Measurements from ENCODE around the gene BOLA3. TPM values are rescaled to one million over a fixed set of nuclear protein-coding genes. Genes with fewer than 3 reads are reported as not detected.

Gene BOLA3
- total and polyA plus RNA-seq, 4 donors: 9.5 to 35.2 (median 27.1) TPM

- DNase-seq (ENCODE audit: low spot score): no peak
- H3K27ac ChIP-seq (ENCODE audit: low read depth in 1 of 2, low read length in 2 of 2): no peak overlapping the region
- TF ChIP-seq SP1 (IDR thresholded peaks at IDR 0.05) (no peak), MAX (IDR thresholded peaks at IDR 0.05) (no peak), FOXA2 (IDR thresholded peaks at IDR 0.05) (no peak), JUND (IDR thresholded peaks at IDR 0.05) (no peak), RXRA (IDR thresholded peaks at IDR 0.05) (no peak)
- peaks cover 0 to 4% (median 0%) of the 10 kb centered on the region in 4 donors for H3K9me3 ChIP-seq (ENCODE audit: control insufficient read depth in 4 of 4, low read length in 3 of 4)
- no peaks in the 10 kb centered on the region for H3K27me3 ChIP-seq (ENCODE audit: control insufficient read depth in 4 of 4, insufficient read depth in 4 of 4, low read length in 3 of 4)
- no peak overlapping the region for H3K4me3 ChIP-seq (ENCODE audit: low read depth in 1 of 3, low read length in 3 of 3)
- 91% methylated on average over 1 of the region's 1 CpG for WGBS
- no peak overlapping the region for H3K9ac ChIP-seq (ENCODE audit: low read depth in 1 of 2, low read length in 2 of 2)
- H3K36me3 ChIP-seq (ENCODE audit: control insufficient read depth in 4 of 4, insufficient read depth in 3 of 4, low read depth in 1 of 4, low read length in 3 of 4): no peaks in the 10 kb centered on the region
- peaks cover 2 to 17% (median 7%) of the 10 kb centered on the region in 4 donors for H3K4me1 ChIP-seq (ENCODE audit: control insufficient read depth in 4 of 4, insufficient read depth in 4 of 4, low read length in 3 of 4)
Observed at GRCh38 chr2:74194799-74195198, 47.1 kb upstream of the BOLA3 start.

GRCh38 chr2:74191596-74192380 lies 44.1 kb upstream of the BOLA3 start:
- H3K27ac ChIP-seq (ENCODE audit: low read depth in 1 of 2, low read length in 2 of 2): no peak overlapping the region
- no peak overlapping the region for H3K4me3 ChIP-seq (ENCODE audit: low read depth in 1 of 3, low read length in 3 of 3)
- H3K27me3 ChIP-seq (ENCODE audit: control insufficient read depth in 4 of 4, insufficient read depth in 4 of 4, low read length in 3 of 4): no peaks in the 10 kb centered on the region
- no peaks in the 10 kb centered on the region for H3K4me1 ChIP-seq (ENCODE audit: control insufficient read depth in 4 of 4, insufficient read depth in 4 of 4, low read length in 3 of 4)
- WGBS: 74% methylated on average over 6 of the region's 6 CpGs
- no peaks in the 10 kb centered on the region for H3K36me3 ChIP-seq (ENCODE audit: control insufficient read depth in 4 of 4, insufficient read depth in 3 of 4, low read depth in 1 of 4, low read length in 3 of 4)
- H3K9ac ChIP-seq (ENCODE audit: low read depth in 1 of 2, low read length in 2 of 2): no peak overlapping the region
- TF ChIP-seq REST (IDR thresholded peaks at IDR 0.05) (no peak), ZBTB33 (IDR thresholded peaks at IDR 0.05) (no peak), RXRA (IDR thresholded peaks at IDR 0.05) (no peak), GABPA (IDR thresholded peaks at IDR 0.05 in 1 of 2, conservative IDR thresholded peaks at IDR 0.05 in 1 of 2) (no peak), RAD21 (IDR thresholded peaks at IDR 0.05) (no peak), CTCF (IDR thresholded peaks at IDR 0.05; ENCODE audit: low read depth, low read length, missing input control) (no peak), ATF3 (IDR thresholded peaks at IDR 0.05) (no peak), SP1 (IDR thresholded peaks at IDR 0.05) (no peak), FOXA2 (IDR thresholded peaks at IDR 0.05) (no peak), JUND (IDR thresholded peaks at IDR 0.05) (no peak), EGR1 (IDR thresholded peaks at IDR 0.05; ENCODE audit: low read depth in 2 of 2) (no peak), NR2F2 (IDR thresholded peaks at IDR 0.05) (no peak), HNF4G (IDR thresholded peaks at IDR 0.05) (no peak), TAF1 (conservative IDR thresholded peaks at IDR 0.05) (no peak), MAX (IDR thresholded peaks at IDR 0.05) (no peak), FOXA1 (IDR thresholded peaks at IDR 0.05) (no peak), YY1 (IDR thresholded peaks at IDR 0.05) (no peak), HNF4A (conservative IDR thresholded peaks at IDR 0.05) (no peak)
- no peak for DNase-seq (ENCODE audit: low spot score)
- H3K9me3 ChIP-seq (ENCODE audit: control insufficient read depth in 4 of 4, low read length in 3 of 4): no peaks in the 10 kb centered on the region

All from liver (tissue), 9 donors.